Activated CD4-positive, alpha-beta T cell treated with anti-CD3 and anti-CD28 coated beads, Interleukin-2, amount 10 ng/mL, durations not matched to agents 24 days and 14 days (primary cell): Measurements from ENCODE around the gene OR10C1. TPM values are rescaled to one million over a fixed set of nuclear protein-coding genes. Genes with fewer than 3 reads are reported as not detected.
A peak's percentile ranks its signal among the peaks of the same experiment; 100 is the strongest.

ENCODE experiments used
- DNase-seq: peaks from one replicate; pipeline ENCODE4 v3.0.0; 2022
- H3K27ac Mint-ChIP-seq: one replicate; pipeline ENCODE4 v1.8.0; 2022; ENCODE audit warnings: mild to moderate bottlenecking, mixed read lengths
- H3K27me3 Mint-ChIP-seq: one replicate; pipeline ENCODE4 v1.8.0; 2022; ENCODE audit warnings: mixed read lengths
- H3K36me3 Mint-ChIP-seq: one replicate; pipeline ENCODE4 v1.8.0; 2022; ENCODE audit warnings: low read depth, mild to moderate bottlenecking, mixed read lengths
- H3K4me1 Mint-ChIP-seq: one replicate; pipeline ENCODE4 v1.8.0; 2021; ENCODE audit warnings: mixed read lengths
- H3K4me3 Mint-ChIP-seq: one replicate; pipeline ENCODE4 v1.8.0; 2022; ENCODE audit warnings: mild to moderate bottlenecking, moderate library complexity, mixed read lengths
- H3K9me3 Mint-ChIP-seq: one replicate; pipeline ENCODE4 v1.8.0; 2021; ENCODE audit warnings: mixed read lengths
- intact Hi-C: fragments of 100-400 bp; cut with micrococcal nuclease; formaldehyde crosslinking; loops from one replicate; pipeline ENCODE4 v1.15.1; 2023
- total RNA-seq: library from RNA; stranded (reverse); gene quantifications from 2 replicates; pipeline ENCODE4 v1.2.3, GENCODE V29; 2022

OR10C1 gene
- total RNA-seq, 1 donor from 2014 or later = not detected

- H3K36me3 Mint-ChIP-seq = no peaks in the 10 kb centered on the region
- H3K9me3 Mint-ChIP-seq = no peaks in the 10 kb centered on the region
- H3K4me1 Mint-ChIP-seq = no peaks in the 10 kb centered on the region
- H3K27ac Mint-ChIP-seq = no peak within 1 kb of the TSS
- H3K4me3 Mint-ChIP-seq = no peak within 1 kb of the TSS
- peaks cover 17% of the 10 kb centered on the region for H3K27me3 Mint-ChIP-seq
- intact Hi-C loops = no loop called here
- no peak for DNase-seq
These were observed 17.9 kb downstream of the OR10C1 start, which contains the start of the genes OR11A1 and OR2H1 for GRCh38 chr6:29456971-29457370. Gene OR11A1, minus strand, starts transcription at chr6:29457071. Its CDS starts 29,430 bp downstream, at chr6:29427641. Gene OR2H1, plus strand, starts transcription at chr6:29457155. Its CDS starts 4,615 bp downstream, at chr6:29461770.

- no peak for DNase-seq
- H3K4me3 Mint-ChIP-seq = no peak overlapping the region
- H3K27ac Mint-ChIP-seq = no peak overlapping the region
- H3K36me3 Mint-ChIP-seq = no peaks in the 10 kb centered on the region
- H3K4me1 Mint-ChIP-seq = no peaks in the 10 kb centered on the region
- no peaks in the 10 kb centered on the region for H3K9me3 Mint-ChIP-seq
- H3K27me3 Mint-ChIP-seq = peaks cover 14% of the 10 kb centered on the region
- intact Hi-C loops = no loop called here
These were observed 22.1 kb downstream of the OR10C1 start for GRCh38 chr6:29461021-29461814.

GRCh38 chr6:29462022-29462421 lies 22.9 kb downstream of the OR10C1 start:
- Mint-ChIP-seq H3K36me3 (no peaks in the 10 kb centered on the region), H3K4me1 (no peaks in the 10 kb centered on the region), H3K4me3 (no peak overlapping the region), H3K9me3 (no peaks in the 10 kb centered on the region), H3K27me3 (peaks cover 14% of the 10 kb centered on the region), H3K27ac (no peak overlapping the region)
- intact Hi-C loops = no loop called here
- no peak for DNase-seq

GRCh38 chr6:29465279-29465678 lies 26.2 kb downstream of the OR10C1 start:
- no peaks in the 10 kb centered on the region for H3K9me3 Mint-ChIP-seq
- H3K36me3 Mint-ChIP-seq = no peaks in the 10 kb centered on the region
- peaks cover 11% of the 10 kb centered on the region for H3K27me3 Mint-ChIP-seq
- DNase-seq = no peak
- no peak overlapping the region for H3K4me3 Mint-ChIP-seq
- no peaks in the 10 kb centered on the region for H3K4me1 Mint-ChIP-seq
- H3K27ac Mint-ChIP-seq = no peak overlapping the region
- intact Hi-C loops = no loop called here

GRCh38 chr6:29465801-29466200 lies 26.7 kb downstream of the OR10C1 start:
- H3K36me3 Mint-ChIP-seq = no peaks in the 10 kb centered on the region
- DNase-seq = no peak
- no peaks in the 10 kb centered on the region for H3K9me3 Mint-ChIP-seq
- H3K4me3 Mint-ChIP-seq = no peak overlapping the region
- intact Hi-C loops = no loop called here
- peaks cover 11% of the 10 kb centered on the region for H3K27me3 Mint-ChIP-seq
- no peaks in the 10 kb centered on the region for H3K4me1 Mint-ChIP-seq
- H3K27ac Mint-ChIP-seq = no peak overlapping the region

- intact Hi-C loops = no loop called here
- Mint-ChIP-seq H3K4me1 (no peaks in the 10 kb centered on the region), H3K27ac (no peak overlapping the region), H3K4me3 (no peak overlapping the region), H3K36me3 (no peaks in the 10 kb centered on the region), H3K9me3 (no peaks in the 10 kb centered on the region), H3K27me3 (peaks cover 8% of the 10 kb centered on the region)
- DNase-seq = no peak
These were observed 27.1 kb downstream of the OR10C1 start for GRCh38 chr6:29466241-29466640.

GRCh38 chr6:29474996-29475395 lies 35.9 kb downstream of the OR10C1 start:
- no peak overlapping the region for H3K4me3 Mint-ChIP-seq
- no peaks in the 10 kb centered on the region for H3K4me1 Mint-ChIP-seq
- H3K36me3 Mint-ChIP-seq = no peaks in the 10 kb centered on the region
- peaks cover 6% of the 10 kb centered on the region for H3K27me3 Mint-ChIP-seq
- intact Hi-C loops = no loop called here
- H3K27ac Mint-ChIP-seq = no peak overlapping the region
- no peaks in the 10 kb centered on the region for H3K9me3 Mint-ChIP-seq
- peak; percentile 18 for DNase-seq

- Mint-ChIP-seq H3K4me3 (no peak overlapping the region), H3K36me3 (no peaks in the 10 kb centered on the region), H3K27me3 (peaks cover 9% of the 10 kb centered on the region), H3K27ac (no peak overlapping the region), H3K9me3 (no peaks in the 10 kb centered on the region), H3K4me1 (no peaks in the 10 kb centered on the region)
- no peak for DNase-seq
- intact Hi-C loops = no loop called here
These were observed 38.9 kb downstream of the OR10C1 start for GRCh38 chr6:29477923-29478450.

GRCh38 chr6:29478740-29479139 lies 39.6 kb downstream of the OR10C1 start:
- intact Hi-C loops = no loop called here
- Mint-ChIP-seq H3K27me3 (peaks cover 7% of the 10 kb centered on the region), H3K4me1 (no peaks in the 10 kb centered on the region), H3K4me3 (no peak overlapping the region), H3K36me3 (no peaks in the 10 kb centered on the region), H3K9me3 (no peaks in the 10 kb centered on the region), H3K27ac (no peak overlapping the region)
- DNase-seq = no peak

GRCh38 chr6:29479560-29479959 lies 40.5 kb downstream of the OR10C1 start:
- intact Hi-C loops = no loop called here
- no peaks in the 10 kb centered on the region for H3K9me3 Mint-ChIP-seq
- no peaks in the 10 kb centered on the region for H3K36me3 Mint-ChIP-seq
- H3K27ac Mint-ChIP-seq = no peak overlapping the region
- H3K27me3 Mint-ChIP-seq = peaks cover 7% of the 10 kb centered on the region
- H3K4me1 Mint-ChIP-seq = no peaks in the 10 kb centered on the region
- no peak overlapping the region for H3K4me3 Mint-ChIP-seq
- DNase-seq = no peak

- intact Hi-C loops = no loop called here
- Mint-ChIP-seq H3K36me3 (no peaks in the 10 kb centered on the region), H3K4me3 (no peak overlapping the region), H3K4me1 (no peaks in the 10 kb centered on the region), H3K27me3 (peaks cover 10% of the 10 kb centered on the region), H3K9me3 (no peaks in the 10 kb centered on the region), H3K27ac (no peak overlapping the region)
- no peak for DNase-seq
These were observed 44.1 kb downstream of the OR10C1 start for GRCh38 chr6:29483186-29483585.

- H3K4me3 Mint-ChIP-seq = no peak overlapping the region
- H3K36me3 Mint-ChIP-seq = no peaks in the 10 kb centered on the region
- no peak overlapping the region for H3K27ac Mint-ChIP-seq
- no peaks in the 10 kb centered on the region for H3K4me1 Mint-ChIP-seq
- H3K27me3 Mint-ChIP-seq = peaks cover 10% of the 10 kb centered on the region
- DNase-seq = no peak
- intact Hi-C loops = no loop called here
- H3K9me3 Mint-ChIP-seq = no peaks in the 10 kb centered on the region
These were observed 44.6 kb downstream of the OR10C1 start for GRCh38 chr6:29483735-29484134.

GRCh38 chr6:29486577-29486976 lies 47.5 kb downstream of the OR10C1 start:
- Mint-ChIP-seq H3K4me3 (no peak overlapping the region), H3K4me1 (no peaks in the 10 kb centered on the region), H3K36me3 (no peaks in the 10 kb centered on the region), H3K27me3 (peaks cover 16% of the 10 kb centered on the region), H3K27ac (no peak overlapping the region), H3K9me3 (no peaks in the 10 kb centered on the region)
- intact Hi-C loops = no loop called here
- no peak for DNase-seq

GRCh38 chr6:29487131-29487530 lies 48.0 kb downstream of the OR10C1 start:
- Mint-ChIP-seq H3K27ac (no peak overlapping the region), H3K27me3 (peaks cover 14% of the 10 kb centered on the region), H3K4me1 (no peaks in the 10 kb centered on the region), H3K36me3 (no peaks in the 10 kb centered on the region), H3K4me3 (no peak overlapping the region), H3K9me3 (no peaks in the 10 kb centered on the region)
- intact Hi-C loops = no loop called here
- DNase-seq = no peak
